NCI-H1092 treated with DMSO at 0.1 percent for 48 hours (cell line): ENCODE measurements around the gene OSR1.

Experiments
- DNase-seq: peaks from one replicate; lab custom pipeline; 2025; lab: John Stamatoyannopoulos, UW

Gene OSR1

DNA sequence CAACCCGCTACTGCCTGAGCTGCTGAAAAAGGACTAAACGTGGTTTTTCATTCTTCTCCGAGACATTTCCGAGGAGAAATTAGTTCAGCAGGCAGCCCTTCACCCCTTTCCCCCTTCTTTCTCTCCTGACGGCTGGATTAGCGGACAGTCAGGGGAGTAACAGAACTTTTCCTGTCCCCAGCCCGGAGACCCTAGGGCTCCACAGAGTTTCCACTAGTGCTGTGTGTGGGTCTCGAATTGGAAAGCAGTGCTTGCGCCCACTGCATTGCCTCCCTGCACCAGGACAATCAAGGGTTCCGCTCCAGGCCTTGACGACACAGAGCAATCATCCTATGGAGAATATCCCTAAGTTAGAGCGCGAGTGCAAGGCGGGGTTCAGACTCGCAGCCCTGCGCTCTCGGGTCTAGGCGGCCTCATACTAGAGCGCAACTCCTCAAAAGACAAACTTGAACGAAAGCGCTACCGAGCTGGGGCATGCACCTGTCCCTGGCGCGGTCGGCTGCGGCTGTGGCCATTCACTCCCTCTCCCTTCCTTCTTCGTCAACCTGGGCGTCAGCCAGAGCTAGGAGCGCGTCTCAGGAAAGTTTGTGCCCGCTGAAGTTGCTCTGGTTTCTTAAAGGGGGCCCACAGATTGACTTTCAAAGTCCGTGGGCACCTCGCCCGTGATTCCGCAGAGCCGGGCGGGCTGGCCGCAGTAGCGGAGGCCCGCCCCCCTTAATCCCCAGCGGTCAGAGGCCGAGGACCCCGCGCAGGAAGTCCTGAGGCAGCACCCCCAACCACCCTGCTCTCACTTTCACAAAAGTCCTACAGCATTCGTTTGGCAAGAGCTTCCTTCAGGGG lies 801 bp downstream of the OSR1 start:
- DNase-seq: no peak

DNA sequence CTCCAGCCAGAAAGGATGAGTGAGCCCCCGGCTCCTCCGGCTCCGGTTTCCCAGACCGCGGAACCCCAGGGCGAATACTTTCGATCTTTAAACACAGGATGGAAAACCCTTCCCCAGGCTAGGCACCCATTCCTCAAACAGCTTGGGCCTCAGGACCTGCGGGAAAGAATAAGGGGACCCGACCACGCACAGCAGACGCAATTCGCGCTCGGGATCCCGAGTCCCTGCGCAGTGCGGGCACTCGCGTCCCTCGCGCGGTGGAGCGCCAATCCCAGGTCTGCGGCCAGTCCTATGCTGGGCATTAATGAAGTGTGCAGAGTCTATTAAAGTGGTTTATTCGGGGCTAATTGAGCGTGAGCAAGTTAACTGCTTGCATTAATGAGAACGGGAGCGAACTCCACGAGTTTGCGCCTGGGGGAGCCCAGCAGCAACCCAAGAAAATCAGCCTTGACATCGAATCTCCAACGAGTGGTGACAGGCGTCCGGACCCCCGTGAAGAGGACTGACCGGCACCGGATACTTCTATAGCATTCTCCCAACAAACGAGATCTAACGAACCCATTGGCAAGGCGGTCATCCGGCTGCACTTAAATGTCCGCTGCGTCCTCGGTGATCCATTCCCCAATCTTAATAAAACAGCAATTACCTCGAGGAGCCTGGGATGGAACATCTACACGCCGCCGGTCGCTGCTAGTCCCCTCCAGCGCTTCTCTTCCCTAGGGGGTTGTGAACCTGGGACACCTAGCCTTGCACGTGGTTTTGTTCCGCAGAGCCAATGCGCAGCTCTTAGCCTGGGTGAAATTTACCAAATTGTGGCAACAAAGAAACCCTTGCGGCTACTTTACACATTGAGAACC lies 1.6 kb downstream of the OSR1 start:
- no peak for DNase-seq

DNA sequence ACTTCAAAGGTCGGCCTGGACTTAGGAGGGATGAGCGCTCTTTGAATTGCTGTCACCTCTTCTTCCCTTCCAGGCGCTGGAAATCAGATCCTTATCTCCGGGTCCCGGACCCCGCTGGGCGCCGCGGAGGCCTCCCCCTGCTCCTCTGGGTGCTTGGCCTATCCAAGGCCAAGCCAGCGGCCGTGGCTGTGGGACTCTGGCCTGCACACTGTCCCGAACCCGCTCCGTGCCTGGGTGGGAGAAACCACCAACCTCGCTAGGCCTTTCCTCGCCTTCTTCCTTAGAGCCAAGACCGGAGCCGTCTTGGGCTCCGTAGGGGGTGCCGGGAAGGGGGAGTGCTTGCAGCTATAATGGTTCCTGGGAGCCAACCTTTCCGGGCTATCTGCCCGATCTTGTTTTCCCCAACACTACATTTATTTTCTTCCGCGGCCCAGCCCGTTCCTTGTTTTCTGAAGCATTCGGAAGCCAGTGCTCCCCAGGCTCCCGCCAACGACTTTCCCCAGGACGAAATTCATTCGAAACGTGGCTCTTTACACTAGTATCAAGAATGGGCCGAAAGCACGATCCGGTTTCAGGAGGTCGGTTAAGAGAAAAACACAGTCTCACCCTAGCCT lies 2.4 kb downstream of the OSR1 start:
- DNase-seq: no peak

DNA sequence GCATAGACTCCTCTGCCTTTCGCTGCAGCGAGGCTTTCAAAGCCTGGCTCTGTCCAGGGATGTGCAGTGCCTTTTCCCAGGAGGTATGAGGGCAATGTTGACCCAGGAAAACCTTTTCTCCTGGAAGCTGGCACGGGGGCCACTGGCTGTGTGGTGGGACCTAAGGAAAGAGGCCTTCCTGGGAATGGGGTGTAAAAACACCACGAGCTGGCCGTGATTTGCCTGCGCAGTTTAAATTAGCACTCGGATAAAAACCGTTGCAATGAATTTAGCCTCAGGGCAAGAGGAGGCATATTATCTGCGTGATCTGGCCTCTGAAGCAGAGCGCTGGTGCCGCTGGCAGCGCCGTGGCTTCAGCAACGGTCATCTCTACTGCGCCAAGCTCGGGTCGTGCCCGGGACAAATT lies 3.0 kb downstream of the OSR1 start:
- DNase-seq: no peak

DNA sequence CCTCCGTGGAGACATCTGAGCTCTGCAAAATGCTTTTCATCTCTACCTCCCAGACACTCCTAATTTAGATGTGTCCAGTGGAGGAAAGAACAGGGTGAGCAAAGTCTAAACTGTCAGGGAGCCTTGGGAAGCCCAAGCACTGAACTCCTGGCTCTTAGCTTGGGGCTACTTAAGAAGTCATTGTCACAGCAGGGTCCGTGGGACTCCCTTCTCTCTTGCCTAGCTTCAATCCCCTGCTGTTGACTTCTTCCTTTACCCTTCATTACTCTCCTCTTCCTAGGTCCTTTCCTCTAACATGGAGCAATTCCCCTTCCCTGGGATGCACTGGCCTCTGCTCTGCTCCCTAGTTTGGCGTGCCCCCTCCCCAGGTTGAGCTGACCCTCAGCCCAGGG lies 3.4 kb downstream of the OSR1 start:
- DNase-seq: no peak

DNA sequence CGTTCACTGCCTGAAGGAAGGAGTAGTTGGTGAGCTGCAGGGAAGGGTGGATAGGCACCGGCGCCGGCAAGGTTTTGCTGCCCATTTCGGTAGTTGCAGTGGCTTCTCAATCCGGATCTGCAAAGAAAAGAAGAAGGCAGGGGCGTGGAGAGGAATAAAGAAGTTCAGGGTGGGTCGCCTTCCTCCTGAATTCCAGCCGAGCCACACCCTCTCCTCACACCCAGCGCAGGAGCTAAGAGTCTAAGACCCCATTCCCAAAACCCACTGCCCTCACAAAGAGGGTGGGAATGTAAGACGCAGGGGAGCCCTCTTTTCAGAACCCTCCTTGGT lies 4.7 kb downstream of the OSR1 start:
- DNase-seq: no peak

DNA sequence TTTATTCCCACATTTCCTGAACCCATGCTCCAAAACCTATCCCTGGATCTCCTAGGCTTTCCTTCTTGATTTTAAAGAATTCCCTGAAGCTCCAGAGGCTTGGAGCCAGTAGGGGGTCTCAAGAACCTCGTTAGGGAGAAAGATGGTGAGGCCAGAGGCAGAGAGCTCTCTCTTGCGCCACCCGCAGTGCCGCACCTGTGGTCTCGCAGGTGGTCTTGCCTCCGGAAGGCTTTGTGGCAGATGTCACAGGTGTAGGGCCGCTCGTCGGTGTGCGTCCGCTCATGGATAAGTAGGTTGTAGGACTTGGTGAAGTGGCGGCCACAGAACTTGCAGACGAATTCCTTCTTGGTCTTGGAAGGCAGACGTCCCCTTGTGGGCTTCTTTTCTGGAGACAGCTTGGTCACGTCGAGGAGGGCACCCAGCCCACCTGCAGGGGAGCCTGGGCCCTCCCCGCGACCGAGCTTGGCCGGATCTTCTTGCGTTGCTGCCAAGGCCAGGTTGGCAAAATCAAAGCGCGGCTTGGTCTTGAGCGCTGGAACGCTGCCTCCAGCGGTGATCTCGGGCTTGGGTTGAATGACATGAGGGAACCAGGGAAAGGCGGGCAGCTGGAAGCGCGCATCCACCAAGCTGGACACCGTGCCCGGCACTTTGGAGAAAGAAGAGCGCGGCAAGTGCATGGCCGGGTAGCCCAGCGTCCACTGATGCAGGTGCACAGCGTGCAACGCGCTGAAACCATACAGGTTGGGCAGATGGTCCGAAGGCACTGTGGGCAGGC lies 5.3 kb downstream of the OSR1 start:
- DNase-seq: no peak

DNA sequence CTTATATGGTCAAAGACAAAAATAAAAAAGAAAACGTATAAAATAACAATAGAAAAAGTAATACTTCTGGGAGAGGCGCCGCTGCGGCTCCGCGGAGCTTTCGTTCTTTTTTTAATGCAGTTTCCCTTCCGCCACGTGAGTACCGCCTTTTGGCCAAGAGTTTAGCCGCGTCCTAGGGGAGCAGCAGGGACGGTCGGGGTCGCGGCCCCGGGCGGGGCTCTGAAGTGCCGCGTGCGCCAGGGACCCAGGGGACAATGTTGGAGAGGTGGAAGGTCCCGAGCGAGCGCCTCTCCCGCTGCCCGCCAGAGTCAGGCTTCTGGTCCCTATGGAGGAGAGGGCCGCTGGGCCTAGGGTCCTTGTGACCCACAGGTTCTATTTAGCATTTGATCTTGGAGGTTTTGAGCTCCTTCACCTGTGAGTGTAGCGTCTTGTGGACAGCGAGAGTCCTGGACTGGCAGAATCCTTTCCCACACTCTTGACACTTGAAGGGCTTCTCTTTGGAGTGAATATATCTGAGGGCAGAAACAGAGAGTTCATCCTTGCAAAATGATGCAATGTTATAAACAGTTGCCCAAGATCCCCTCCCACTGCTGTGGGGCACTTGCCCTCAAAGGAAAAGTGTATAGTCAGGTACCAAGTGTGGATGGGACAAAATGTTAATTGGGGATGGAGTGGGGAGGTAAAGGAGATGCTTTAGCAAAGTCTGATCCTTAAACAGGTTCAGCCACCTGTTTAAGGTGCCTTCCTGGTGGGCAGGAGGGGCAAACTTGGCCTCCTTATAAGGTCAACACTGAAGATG lies 6.3 kb downstream of the OSR1 start:
- no peak for DNase-seq

DNA sequence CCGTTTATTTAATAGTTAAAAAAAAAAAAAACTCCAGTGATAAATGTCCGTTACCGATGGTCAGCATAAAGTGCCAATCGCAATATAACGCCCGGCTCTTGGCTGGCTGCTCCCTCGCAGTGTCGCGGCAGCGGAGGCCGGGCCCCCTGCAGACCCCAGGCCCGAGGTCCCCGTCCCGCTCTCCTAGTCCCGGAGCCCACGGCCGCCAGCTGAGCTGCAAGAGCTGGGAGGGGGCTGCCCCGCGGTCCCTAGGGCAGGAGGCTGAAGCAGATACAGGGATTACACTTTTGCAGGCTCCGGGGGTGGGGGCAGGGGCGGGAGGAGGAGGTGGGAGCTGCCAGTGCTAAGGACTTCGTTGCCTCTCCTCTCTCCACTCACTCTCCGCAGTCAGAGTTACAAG lies 6.9 kb downstream of the OSR1 start:
- DNase-seq: no peak

DNA sequence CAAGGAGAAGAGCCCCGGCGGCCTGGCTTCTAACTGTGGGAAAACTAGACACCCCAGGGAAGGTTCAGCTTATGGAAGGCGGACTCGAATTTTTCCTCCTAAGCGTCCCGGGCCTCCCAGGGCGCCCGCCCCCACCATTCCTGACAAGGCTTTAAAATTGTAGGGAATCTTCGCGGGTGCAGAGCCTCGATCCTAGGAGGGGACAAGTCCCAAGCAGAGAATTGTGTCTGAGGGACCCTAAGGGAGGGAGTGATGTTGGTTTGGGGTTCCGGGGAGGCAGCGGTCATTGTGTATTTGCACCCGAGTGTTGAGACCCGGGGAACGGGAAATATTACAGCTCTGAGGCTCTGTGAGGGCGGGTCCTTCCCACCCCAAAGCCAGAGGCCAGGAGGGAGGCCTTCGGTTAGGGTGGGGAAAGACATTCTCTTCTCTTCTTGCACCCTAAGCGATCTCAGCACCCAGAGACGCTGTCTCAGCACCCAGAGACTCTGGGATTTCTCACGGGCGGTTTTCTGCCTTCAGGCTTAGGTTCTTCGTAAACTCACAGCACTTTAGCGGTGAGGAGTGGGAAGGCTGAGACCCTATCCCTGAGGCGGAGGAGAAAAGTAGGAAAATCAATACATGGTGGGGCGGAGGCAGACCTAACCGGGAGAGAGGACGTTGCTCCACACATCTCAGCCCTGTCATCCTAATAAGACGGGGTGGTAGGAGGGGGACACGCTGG lies 7.6 kb downstream of the OSR1 start:
- DNase-seq: no peak

DNA sequence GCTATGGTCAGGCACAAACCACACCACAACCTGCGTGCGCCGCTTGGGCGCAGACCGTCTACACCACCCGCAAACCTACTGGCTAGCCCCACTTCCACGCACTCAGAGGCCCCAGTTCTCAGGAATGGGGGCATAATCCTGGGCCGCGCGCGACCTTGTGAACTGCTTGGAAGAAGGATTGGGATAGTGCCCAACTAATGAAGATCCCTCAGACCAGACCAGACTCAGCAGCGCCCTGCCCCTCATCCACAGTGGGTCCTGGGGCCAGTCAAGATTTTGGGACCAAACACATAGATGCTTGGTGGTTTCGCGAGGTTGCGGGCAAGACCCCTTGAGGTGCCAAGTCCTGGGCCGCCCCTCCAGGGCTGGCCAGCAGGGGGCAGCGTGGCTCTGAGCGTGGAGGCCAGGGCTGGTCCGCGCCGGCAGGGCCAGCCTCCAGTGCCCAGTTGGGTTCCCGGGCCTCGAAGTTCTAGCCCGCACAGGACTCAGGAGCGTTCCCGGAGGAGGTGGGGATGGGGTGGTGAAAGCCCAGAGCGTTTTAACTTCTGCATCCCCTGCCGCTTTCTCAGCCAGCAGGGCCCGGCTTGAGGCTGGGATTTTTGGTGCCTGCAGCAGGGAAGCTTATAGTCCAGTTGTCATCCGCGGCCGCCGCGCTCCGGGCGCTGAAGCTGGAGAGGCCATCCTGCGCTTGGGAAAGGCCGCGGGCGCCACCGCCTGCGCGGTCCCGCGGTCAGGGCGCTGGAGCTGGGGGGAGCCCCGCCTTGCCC lies 8.3 kb downstream of the OSR1 start:
- no peak for DNase-seq

DNA sequence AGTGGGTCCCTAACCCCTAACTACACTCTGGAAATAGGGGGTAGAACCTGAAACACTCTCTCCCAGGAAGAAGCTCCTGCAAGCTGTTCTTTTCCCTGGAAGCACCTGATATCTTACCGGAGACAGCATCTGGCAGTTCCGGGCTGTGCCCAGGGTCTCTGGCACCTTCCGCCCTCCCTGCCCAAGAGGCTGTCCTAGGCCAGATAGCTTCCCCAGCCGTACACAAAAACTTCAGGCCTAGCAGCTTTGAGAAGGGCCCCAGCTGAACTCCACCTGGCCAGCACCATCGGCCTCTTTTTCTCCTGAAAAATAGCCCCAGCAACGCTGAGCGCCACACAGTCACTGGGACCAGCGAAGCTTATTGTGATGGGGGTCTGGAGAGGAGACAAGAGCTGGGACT lies 9.7 kb downstream of the OSR1 start:
- no peak for DNase-seq

DNA sequence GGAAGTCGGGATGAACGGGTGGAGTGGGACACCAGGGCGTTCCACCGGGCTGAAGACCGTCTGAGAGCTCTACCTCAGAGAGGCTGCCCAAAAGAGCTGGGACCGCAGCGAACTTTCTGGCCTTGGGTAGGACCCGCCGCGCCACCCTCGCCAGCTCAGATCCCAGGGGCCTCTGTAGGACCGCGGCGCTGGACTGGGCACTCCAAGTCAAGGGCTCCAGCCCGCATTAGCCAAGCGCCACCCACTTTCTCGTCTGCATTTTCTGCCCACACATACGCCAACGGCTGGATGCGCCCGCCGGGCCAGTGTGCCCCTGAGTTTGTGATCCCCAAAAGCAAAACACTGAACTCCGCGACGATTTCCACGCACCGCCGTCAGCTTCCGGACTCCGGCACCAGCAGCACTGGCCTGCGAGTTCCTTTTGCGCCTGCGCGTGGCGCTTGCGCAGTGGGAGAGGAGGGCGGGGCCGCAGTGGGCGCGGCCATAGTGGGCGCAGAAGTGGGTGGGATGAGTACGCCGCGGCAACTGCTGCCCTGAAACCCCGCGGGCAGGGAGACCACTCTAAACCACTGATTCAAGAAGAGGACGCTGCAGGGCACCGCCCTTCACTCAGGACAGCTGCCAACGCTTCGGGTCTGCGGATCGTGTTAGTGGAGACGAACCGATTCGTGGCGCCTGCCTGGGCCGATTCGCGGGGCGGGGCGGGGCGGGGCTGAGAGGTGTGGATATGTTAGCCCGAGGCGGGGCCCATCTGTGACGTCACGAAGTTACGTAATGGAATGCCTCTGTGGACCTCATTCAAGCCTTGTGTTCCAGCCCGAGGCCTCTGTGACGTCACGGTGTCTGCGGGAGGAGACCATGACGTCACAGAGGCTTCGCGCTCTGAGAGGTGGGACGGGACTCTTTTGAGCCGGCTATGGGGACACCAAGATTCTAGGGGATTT lies 10.5 kb downstream of the OSR1 start:
- peak; percentile 90 for DNase-seq

DNA sequence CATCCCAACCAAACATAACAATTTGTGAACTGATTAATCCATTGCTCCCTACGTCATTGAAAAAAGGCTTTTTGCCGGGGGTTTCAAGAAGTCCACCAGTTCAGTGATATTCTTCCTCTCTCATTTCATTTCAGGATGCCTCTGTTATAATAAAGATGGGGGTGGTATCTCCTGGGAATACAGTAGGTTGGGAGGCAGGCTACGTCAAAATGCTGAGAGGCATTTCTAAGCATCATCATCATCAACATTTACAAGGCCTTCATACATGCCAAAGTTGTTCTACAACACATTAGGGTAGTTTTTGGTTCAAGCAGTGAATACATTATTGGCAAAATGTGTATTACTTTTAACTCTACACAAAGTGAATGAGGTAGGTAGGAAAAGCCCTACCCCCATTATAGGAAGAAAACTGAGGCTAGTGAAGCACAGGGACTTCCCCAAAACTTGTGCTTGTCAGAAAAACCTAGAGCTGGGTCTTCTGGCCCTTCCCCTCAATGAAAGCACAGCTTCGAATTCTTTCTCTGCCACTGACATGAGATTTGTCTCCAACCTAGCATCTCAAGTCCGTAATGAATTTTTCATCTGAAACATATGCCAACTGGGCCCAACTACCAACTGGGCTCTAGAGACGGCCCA lies 11.3 kb downstream of the OSR1 start:
- DNase-seq: no peak

DNA sequence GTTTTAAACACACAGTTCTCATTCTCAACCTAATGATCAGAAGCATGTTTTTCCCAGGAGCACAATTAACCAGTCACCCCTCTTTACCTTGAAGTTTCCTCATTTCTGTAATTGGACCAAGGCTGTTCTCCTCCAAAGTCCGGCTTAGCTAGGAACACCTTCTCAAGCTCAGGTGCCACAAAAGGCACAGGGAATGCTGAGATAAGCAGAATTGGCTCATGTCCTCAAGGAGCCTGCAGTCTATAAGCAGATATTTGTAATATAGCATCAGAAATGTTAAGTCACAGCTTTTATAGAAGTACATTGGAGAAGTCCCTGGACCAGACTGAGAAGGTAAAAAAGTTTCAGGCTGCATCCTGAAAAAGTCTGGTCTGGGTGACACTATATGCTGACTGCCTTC lies 20.7 kb downstream of the OSR1 start:
- no peak for DNase-seq

DNA sequence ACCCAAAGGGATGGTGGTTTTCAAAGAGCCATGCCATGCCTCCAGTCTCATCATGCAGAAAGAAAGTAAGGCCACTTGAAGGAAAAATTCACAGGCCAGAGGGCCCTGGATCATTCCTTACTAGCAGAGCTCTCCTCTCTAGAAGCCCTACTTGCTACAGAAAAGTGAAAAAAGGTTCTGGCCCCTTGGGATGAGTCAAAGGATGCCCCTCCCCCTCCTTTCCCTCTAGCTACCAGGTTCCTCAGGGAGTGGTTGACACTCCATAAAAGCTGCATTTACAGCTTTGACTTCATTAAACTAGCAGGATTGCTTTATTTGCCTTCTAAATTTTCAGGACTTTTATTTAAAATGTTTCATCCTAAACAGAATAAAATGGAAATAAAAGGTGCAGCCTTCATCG lies 21.2 kb downstream of the OSR1 start:
- DNase-seq: no peak

DNA sequence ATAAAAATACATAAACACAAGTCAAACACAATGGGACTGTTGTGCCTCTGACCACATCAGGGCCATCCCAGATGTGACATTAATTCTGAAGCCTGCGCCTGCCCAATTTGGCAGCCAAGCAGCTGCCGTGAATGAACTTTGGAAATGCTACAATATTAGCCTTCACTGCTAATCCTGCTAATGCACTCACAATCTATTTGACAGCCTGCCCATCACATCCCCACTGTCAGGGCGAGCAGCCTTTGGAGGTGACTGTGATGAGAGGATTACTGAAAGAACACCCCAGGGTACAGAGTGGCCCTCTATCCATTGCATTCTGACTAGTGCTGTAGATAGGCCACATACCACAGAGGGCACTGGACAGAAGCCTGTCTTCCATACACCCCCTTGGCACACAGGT lies 21.6 kb downstream of the OSR1 start:
- DNase-seq: no peak

DNA sequence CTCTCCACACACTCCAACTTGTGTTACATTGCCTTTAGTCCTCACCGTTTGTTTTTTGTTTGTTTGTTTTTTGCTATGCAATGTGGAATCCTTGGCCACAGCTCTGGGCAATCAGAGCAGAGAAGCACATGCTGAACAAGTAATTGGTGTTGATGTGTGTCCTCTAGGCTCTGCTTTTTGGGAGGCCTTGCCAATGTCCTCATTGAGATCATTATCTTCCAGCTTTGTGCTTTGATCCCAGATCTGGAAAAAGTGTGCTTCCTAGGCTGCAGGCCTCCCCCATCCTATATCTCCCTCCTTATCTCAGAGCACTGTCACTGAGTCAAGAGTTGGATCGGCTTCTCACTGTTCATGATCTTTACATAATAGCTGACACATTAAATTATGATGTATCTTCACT lies 25.9 kb downstream of the OSR1 start:
- no peak for DNase-seq
